ENCODE results near the gene RBM18. TPM values are rescaled to one million over a fixed set of nuclear protein-coding genes. Genes with fewer than 3 reads are reported as not detected.

Gene RBM18
- total RNA-seq, 6 experiments from 2014 or later: 25.6 to 30.5 (median 27.6) TPM

DNA sequence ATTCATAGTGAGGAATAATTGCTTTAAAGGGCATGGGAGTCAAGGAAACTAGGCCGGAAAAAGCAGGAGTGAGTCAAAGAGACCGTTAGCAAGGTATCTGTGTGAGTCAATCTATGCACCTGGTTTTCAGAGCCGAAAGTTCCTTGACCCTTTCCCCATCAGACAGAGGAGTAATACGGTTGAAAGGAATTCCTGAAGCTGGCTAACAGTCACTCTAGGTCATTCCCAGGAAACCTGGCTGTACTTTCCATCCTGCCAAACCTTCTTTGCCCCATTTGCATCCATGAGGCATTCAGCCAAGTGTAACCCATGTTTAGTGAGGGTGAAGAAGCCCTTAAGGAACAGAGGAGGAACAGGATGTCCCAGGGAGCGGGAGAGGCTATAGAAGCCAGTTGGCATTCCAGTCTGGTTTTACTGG lies 16.2 kb downstream of the RBM18 start:
- TF ChIP-seq, protein P1, sequence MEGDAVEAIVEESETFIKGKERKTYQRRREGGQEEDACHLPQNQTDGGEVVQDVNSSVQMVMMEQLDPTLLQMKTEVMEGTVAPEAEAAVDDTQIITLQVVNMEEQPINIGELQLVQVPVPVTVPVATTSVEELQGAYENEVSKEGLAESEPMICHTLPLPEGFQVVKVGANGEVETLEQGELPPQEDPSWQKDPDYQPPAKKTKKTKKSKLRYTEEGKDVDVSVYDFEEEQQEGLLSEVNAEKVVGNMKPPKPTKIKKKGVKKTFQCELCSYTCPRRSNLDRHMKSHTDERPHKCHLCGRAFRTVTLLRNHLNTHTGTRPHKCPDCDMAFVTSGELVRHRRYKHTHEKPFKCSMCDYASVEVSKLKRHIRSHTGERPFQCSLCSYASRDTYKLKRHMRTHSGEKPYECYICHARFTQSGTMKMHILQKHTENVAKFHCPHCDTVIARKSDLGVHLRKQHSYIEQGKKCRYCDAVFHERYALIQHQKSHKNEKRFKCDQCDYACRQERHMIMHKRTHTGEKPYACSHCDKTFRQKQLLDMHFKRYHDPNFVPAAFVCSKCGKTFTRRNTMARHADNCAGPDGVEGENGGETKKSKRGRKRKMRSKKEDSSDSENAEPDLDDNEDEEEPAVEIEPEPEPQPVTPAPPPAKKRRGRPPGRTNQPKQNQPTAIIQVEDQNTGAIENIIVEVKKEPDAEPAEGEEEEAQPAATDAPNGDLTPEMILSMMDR (IDR thresholded peaks at IDR 0.05): no peak
- Mint-ChIP-seq H3K4me1 (ENCODE audit: low read depth) (no peaks in the 10 kb centered on the region), H3K36me3 (ENCODE audit: low read depth) (peaks cover 57% of the 10 kb centered on the region), H3K4me3 (no peak overlapping the region), H3K9me3 (no peaks in the 10 kb centered on the region), H3K27ac (no peak overlapping the region), H3K27me3 (ENCODE audit: insufficient read depth) (no peaks in the 10 kb centered on the region)
- no peak for DNase-seq

DNA sequence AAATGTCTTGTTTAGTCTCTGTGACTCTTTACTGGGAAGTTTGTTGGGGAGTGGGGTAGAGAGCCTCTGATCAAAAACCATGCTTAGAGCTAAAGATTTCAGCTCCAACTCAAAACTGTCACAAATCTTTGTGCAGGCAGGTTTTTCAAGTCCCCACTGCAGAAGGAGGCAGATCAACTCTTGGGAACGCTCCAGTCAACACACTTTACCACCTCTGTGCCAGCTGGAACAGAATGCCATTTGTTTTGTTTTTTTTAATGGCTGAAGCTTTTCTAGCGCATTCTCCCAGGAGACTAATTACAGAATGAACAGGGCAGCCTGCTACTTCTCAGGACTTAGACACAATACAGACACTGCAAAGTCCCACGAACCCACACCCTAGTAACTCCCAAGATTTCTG lies 18.0 kb downstream of the RBM18 start:
- Mint-ChIP-seq H3K27ac (no peak overlapping the region), H3K4me3 (no peak overlapping the region), H3K9me3 (no peaks in the 10 kb centered on the region), H3K36me3 (ENCODE audit: low read depth) (peaks cover 53% of the 10 kb centered on the region), H3K27me3 (ENCODE audit: insufficient read depth) (peaks cover 1% of the 10 kb centered on the region; the same call in 1 of the 2 replicates), H3K4me1 (ENCODE audit: low read depth) (no peaks in the 10 kb centered on the region)
- DNase-seq: no peak
- TF ChIP-seq, protein P1 (IDR thresholded peaks at IDR 0.05): no peak

DNA sequence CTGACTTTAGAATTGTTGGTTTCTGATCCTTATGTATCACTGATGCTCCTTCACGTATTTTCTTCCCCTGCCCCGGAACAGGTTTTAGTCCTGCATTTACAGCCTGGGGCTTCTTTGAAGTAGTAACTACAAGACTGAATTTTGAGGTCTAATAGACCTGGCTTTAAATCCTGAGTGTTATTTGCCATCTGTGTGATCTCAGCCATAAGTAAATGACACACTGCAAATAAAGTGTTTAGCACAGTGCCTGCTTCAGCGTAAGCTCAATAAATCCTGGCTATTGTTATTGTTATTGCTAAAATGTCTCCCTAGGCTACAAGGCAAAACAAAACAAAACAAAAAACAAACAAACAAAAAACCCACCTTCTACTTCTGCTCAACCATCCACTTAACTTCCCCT lies 20.3 kb downstream of the RBM18 start:
- H3K4me3 Mint-ChIP-seq: no peak overlapping the region
- H3K9me3 Mint-ChIP-seq: no peaks in the 10 kb centered on the region
- peaks cover 51% of the 10 kb centered on the region for H3K36me3 Mint-ChIP-seq (ENCODE audit: low read depth)
- peaks cover 3% of the 10 kb centered on the region for H3K27me3 Mint-ChIP-seq (ENCODE audit: insufficient read depth)
- no peak overlapping the region for H3K27ac Mint-ChIP-seq
- DNase-seq: no peak
- TF ChIP-seq, protein P1 (IDR thresholded peaks at IDR 0.05): no peak
- no peaks in the 10 kb centered on the region for H3K4me1 Mint-ChIP-seq (ENCODE audit: low read depth)

DNA sequence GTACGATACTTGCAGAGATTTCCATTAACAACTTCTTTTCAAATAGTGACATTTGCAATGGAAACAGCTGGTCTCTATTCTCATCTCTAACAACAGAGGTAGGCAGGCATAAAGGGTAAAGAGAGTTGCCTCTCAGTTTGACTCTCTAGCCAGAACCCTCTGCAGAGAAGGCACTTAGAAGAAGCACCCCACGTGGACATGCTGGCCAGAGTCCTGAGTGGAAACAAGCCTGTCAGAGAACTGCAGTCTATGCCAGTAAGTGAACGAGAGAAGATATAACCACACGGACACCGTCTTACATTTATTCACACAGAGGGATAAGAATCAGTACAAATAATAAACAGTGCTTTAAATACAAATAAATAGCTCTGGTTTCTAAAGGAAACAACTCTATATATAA lies 24.9 kb downstream of the RBM18 start:
- Mint-ChIP-seq H3K4me3 (no peak overlapping the region), H3K27ac (no peak overlapping the region), H3K4me1 (ENCODE audit: low read depth) (no peaks in the 10 kb centered on the region), H3K36me3 (ENCODE audit: low read depth) (peaks cover 30% of the 10 kb centered on the region), H3K27me3 (ENCODE audit: insufficient read depth) (peaks cover 8% of the 10 kb centered on the region), H3K9me3 (no peaks in the 10 kb centered on the region)
- DNase-seq: no peak
- TF ChIP-seq, protein P1 (IDR thresholded peaks at IDR 0.05): no peak

DNA sequence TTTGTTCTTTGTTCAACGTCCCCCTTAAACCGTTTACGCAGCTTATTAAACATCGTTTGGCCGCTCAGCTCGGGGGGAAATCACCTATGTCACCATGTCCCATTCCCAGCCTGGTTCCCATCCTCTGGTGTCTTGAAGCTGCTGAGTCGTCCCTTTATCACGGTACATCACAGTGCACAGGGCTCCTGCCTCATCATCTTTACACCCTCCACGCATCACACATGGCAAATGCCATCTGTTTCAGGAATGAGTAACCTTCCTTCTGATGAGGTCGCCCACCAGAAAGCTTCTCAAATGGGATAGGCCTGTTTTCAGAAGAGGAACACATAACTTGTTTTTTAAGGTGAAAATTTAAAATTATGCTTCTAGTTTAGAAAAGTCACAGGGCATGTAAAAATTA lies 28.0 kb downstream of the RBM18 start:
- Mint-ChIP-seq H3K36me3 (ENCODE audit: low read depth) (peaks cover 14% of the 10 kb centered on the region; the same call in 1 of the 2 replicates), H3K27me3 (ENCODE audit: insufficient read depth) (peaks cover 13% of the 10 kb centered on the region), H3K4me1 (ENCODE audit: low read depth) (no peaks in the 10 kb centered on the region), H3K4me3 (no peak overlapping the region), H3K9me3 (no peaks in the 10 kb centered on the region), H3K27ac (no peak overlapping the region)
- TF ChIP-seq, protein P1 (IDR thresholded peaks at IDR 0.05): no peak
- no peak for DNase-seq

Data from HFFc6 (cell line).